Right lobe of liver (tissue), 6 donors: ENCODE data around the gene BPIFB1. TPM values are rescaled to one million over a fixed set of nuclear protein-coding genes. Genes with fewer than 3 reads are reported as not detected.

ENCODE experiments used
- ATAC-seq, 4 donors: fragments of 200-7000 bp; cut with Tn5 transposase; one replicate each; pipeline ENCODE4 v1.9.1; 2020; ENCODE audit warnings: mild to moderate bottlenecking in 4 of 4, moderate library complexity in 4 of 4
- DNase-seq, 3 donors: peaks; one replicate each; pipeline ENCODE4 v3.0.0-alpha.2; 2020
- H3K27ac ChIP-seq, 3 donors: fragments of 200-600 bp; one replicate each; pipeline ENCODE4 v1.8.0; 2022
- H3K27me3 ChIP-seq, 2 donors: fragments of 200-600 bp; one replicate each; pipeline ENCODE4 v1.8.0; 2022
- H3K36me3 ChIP-seq, 4 donors: fragments of 200-600 bp; sonication (generic) in 1 of 4; one replicate each; pipeline versions ENCODE4 v1.5.1 to v1.8.0; 2017 to 2022; ENCODE audit warnings: control low read depth in 1 of 4
- H3K4me1 ChIP-seq, 4 donors: fragments of 200-600 bp; sonication (generic) in 1 of 4; one replicate each; pipeline versions ENCODE4 v1.5.1 to v1.8.0; 2017 to 2022; ENCODE audit warnings: control low read depth in 1 of 4
- H3K4me3 ChIP-seq, 3 donors: fragments of 200-600 bp; one replicate each; pipeline ENCODE4 v1.8.0; 2022
- H3K9me3 ChIP-seq, 4 donors: fragments of 200-600 bp; sonication (generic) in 1 of 4; one replicate each; pipeline versions ENCODE4 v1.5.1 to v1.8.0; 2017 to 2022; ENCODE audit warnings: control low read depth in 1 of 4
- POLR2A ChIP-seq: fragments of 450-650 bp; IDR thresholded peaks from one replicate; pipeline ENCODE4 v1.6.1; 2017; ENCODE audit warnings: antibody characterized with exemption, mild to moderate bottlenecking
- WGBS: methylation state at CpG from one replicate; pipeline ENCODE4 v1.1.6; 2018; ENCODE audit warnings: low coverage, low lambda C conversion rate; ENCODE audit not compliant: insufficient coverage; ENCODE audit errors: missing lambda C conversion rate; 5-methylcytosine and 5-hydroxymethylcytosine counted together
- intact Hi-C, 2 donors: fragments of 100-400 bp; cut with DNase I; formaldehyde crosslinking; loops; one replicate each; pipeline versions ENCODE4 v1.11.2 to v1.14.1; 2022
- total RNA-seq, 6 experiments: library from RNA; depleted of rRNA in 2 of 6; stranded (reverse); fragments of >200 nt in 2 of 6; fragmentation: NEBNext Ultra II Directional in 3 of 6; extraction: Animal tissue kit (Norgen Biotek cat#: 25700) in 3 of 6; gene quantifications; one replicate each; pipeline versions ENCODE4 v1.1.0 to v1.2.4, GENCODE V29; 2016 to 2023
- TF ChIP-seq, protein P1 (sequence below), 4 donors: fragments of 200-600 bp in 3 of 4; fragments of 450-650 bp in 1 of 4; IDR thresholded peaks; one replicate each; pipeline versions ENCODE4 v1.5.1 to v1.8.0; 2016 to 2022; ENCODE audit warnings: antibody characterized with exemption in 4 of 4, mild to moderate bottlenecking in 2 of 4
- donor health status: DM: no; HTN: yes; CAD: no.
- donor health status: DM: no; HTN: no; CAD: no.
- donor health status: DM: no; HTN: no; CAD: no.
- donor health status: DM: no; HTN: yes; CAD: no.
- donor health status: DM: no; HTN: yes; CAD: no.

BPIFB1 gene
- total RNA-seq, 6 experiments from 2014 or later = not detected

DNA sequence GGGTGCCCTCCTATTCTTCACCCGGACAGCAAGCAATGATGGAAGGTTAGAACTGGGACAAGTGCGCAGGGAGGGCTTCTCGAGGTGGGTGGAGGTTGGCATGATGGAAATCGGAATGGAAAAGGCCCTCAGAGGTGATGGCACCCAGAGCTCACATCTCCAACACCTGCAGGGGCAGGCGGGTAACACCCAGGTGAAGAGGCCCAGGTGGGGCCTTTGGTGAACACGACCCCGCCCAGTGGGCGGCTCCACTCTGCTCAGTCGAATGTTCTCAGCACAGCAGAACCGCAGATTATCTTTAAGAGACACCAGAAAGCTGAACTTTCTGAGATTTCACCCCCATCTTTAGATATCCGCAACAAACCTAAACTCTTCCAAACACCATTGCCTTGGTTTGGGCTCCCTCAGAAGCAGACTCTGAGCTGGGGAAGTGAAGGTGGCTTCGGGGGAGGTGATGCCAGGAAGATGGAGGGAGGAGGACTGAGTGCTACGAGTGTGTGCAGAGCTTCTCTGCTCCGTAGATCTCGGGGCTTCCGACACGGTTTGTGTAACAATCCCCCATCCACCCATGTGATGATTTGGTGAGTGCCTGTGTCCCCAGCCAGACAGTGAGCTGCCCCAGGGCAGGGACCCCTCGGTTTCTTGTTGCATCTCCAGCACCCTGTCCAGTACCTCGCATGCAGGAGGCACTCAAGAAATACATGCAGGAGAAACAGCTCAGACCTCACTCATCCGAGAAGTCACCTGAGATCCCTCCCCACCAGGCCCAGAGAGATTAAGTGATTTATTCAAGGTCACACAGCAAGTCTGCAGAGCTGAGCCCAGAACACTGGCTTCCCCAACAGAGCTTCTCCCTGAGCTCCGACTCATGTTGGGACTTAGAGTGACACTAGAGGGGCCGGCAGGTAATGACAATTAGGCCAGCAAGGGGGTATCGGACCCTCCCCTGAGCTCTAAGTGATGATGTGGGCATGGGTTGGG lies 45.4 kb downstream of the BPIFB1 start:
- no peak for DNase-seq
- H3K4me3 ChIP-seq = no peak overlapping the region
- H3K36me3 ChIP-seq = no peaks in the 10 kb centered on the region
- TF ChIP-seq, protein P1, sequence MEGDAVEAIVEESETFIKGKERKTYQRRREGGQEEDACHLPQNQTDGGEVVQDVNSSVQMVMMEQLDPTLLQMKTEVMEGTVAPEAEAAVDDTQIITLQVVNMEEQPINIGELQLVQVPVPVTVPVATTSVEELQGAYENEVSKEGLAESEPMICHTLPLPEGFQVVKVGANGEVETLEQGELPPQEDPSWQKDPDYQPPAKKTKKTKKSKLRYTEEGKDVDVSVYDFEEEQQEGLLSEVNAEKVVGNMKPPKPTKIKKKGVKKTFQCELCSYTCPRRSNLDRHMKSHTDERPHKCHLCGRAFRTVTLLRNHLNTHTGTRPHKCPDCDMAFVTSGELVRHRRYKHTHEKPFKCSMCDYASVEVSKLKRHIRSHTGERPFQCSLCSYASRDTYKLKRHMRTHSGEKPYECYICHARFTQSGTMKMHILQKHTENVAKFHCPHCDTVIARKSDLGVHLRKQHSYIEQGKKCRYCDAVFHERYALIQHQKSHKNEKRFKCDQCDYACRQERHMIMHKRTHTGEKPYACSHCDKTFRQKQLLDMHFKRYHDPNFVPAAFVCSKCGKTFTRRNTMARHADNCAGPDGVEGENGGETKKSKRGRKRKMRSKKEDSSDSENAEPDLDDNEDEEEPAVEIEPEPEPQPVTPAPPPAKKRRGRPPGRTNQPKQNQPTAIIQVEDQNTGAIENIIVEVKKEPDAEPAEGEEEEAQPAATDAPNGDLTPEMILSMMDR (IDR thresholded peaks at IDR 0.05) = no peak
- TF ChIP-seq POLR2A = no peak
- no peaks in the 10 kb centered on the region for H3K9me3 ChIP-seq
- H3K27ac ChIP-seq = no peak overlapping the region
- WGBS = 56% methylated on average over 14 of the region's 23 CpGs
- no peak for ATAC-seq
- H3K4me1 ChIP-seq = no peaks in the 10 kb centered on the region
- intact Hi-C loops = no loop called here
- H3K27me3 ChIP-seq = no peaks in the 10 kb centered on the region

DNA sequence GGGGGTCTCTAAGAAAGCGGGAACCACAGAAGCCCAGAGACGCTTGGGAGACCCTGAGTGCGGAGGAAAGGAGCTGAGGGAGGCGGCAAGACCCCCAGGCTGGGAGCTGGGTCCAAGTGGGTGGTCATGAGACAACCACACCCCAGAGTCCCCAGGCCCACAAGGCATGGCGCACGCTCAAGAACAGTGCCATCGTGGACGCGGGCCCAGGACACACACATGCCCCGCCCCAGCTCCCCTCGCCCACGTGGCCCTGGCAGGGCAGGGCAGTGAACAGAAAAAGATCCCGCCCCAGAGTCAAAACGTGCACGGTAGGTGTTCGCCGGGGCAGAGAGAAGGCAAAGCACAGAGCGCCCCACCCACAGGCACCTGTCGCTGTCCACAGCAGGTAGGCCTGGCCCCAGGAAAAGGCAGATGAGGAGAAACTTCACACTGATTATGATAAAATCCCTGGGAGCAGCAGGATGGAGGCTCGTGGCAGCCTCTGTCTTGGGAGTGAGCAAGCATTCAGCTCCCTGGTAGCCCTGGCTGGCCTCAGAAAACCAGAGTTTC lies 50.0 kb downstream of the BPIFB1 start:
- no peaks in the 10 kb centered on the region for H3K4me1 ChIP-seq
- H3K9me3 ChIP-seq = no peaks in the 10 kb centered on the region
- H3K27me3 ChIP-seq = no peaks in the 10 kb centered on the region
- TF ChIP-seq POLR2A = no peak
- TF ChIP-seq, protein P1 (IDR thresholded peaks at IDR 0.05) = no peak
- intact Hi-C loops = no loop called here
- no peak overlapping the region for H3K4me3 ChIP-seq
- H3K27ac ChIP-seq = no peak overlapping the region
- ATAC-seq = no peak
- no peaks in the 10 kb centered on the region for H3K36me3 ChIP-seq
- no peak for DNase-seq
- 67% methylated on average over 14 of the region's 20 CpGs for WGBS

DNA sequence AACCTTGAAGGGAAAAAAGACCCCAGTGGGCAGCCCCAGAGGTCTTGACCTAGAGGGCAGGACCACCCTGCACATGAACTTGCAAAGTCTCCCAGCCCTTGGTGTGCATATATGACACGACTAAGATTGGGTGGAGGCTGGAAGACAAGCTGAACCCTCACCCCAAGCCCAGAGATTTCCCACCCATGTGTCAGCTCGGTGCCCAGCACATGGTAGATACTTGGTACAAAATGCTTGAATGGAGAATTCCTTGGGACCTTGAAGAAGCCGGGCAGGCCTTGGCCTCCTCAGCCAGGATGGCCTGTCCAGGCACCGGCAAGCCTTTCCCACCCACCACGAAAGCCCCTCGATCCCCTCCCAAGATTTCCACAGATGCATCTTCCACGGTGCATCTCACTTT lies 50.6 kb downstream of the BPIFB1 start:
- WGBS = 33% methylated on average over 3 of the region's 7 CpGs

DNA sequence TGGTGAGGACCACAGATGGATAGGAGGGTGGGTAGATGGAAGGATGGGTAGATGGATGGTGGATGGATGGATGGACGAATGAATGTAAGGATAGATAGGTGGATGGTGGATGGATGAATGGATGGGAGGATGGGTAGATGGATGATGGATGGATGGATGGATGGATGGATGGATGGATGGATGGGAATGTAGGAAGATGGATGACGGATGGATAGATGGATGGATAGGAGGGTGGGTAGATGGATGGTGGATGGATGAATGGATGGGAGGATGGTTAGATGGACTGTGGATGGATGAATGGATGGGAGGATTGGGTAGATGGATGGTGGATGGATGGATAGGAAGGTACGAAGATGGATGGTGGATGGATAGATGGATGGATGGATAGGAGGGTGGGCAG lies 51.1 kb downstream of the BPIFB1 start:
- H3K36me3 ChIP-seq = no peaks in the 10 kb centered on the region
- no peak for DNase-seq
- WGBS = 58% methylated on average over 3 of the region's 3 CpGs
- no peak overlapping the region for H3K4me3 ChIP-seq
- intact Hi-C loops = no loop called here
- H3K4me1 ChIP-seq = no peaks in the 10 kb centered on the region
- no peaks in the 10 kb centered on the region for H3K27me3 ChIP-seq
- TF ChIP-seq, protein P1 (IDR thresholded peaks at IDR 0.05) = no peak
- no peak for TF ChIP-seq POLR2A
- no peak for ATAC-seq
- H3K9me3 ChIP-seq = no peaks in the 10 kb centered on the region
- no peak overlapping the region for H3K27ac ChIP-seq

More for the DNA sequence above, 50.6 kb downstream of the BPIFB1 start:
- no peak for TF ChIP-seq POLR2A
- TF ChIP-seq, protein P1 (IDR thresholded peaks at IDR 0.05) = no peak
- Histone ChIP-seq H3K4me1 (no peaks in the 10 kb centered on the region), H3K4me3 (no peak overlapping the region), H3K27ac (no peak overlapping the region), H3K9me3 (no peaks in the 10 kb centered on the region), H3K36me3 (no peaks in the 10 kb centered on the region), H3K27me3 (no peaks in the 10 kb centered on the region)
- ATAC-seq = no peak
- DNase-seq = no peak
- intact Hi-C loops = no loop called here
